ENCODE measurements around the gene DICER1.

The DICER1 gene

DNA sequence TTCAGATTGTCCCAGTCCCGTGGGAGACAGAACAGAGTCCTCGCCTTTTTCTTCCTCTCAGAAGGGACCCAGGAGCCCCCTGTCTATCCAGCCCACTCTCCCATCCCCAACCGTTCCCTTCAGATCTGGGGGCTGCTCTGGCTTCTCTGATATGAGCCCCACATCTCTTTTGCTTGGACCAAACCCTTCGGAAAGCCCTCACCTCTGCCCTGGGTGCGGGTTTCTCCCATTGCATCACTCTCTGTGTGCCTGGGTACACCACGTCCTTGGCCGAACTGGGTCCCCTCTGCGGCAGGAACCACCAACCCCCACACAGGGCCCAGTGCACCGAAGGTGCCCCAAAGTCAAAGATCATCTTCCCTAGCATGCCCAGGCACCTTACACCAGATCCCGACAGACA is 87.8 kb downstream of the DICER1 start:
- no peaks in the 10 kb centered on the region for H3K9me3 ChIP-seq
- H3K36me3 ChIP-seq (replicated peaks): no peaks in the 10 kb centered on the region
- H3K27me3 ChIP-seq (ENCODE audit: low read depth): no peaks in the 10 kb centered on the region
- DNase-seq (ENCODE audit: low spot score in 2 of 2): no peak
- in situ Hi-C loops (cut with MboI; ENCODE audit: low sequenced_read_pairs): no loop called here
- H3K4me1 ChIP-seq: no peaks in the 10 kb centered on the region
- no peak overlapping the region for H3K4me3 ChIP-seq

DNA sequence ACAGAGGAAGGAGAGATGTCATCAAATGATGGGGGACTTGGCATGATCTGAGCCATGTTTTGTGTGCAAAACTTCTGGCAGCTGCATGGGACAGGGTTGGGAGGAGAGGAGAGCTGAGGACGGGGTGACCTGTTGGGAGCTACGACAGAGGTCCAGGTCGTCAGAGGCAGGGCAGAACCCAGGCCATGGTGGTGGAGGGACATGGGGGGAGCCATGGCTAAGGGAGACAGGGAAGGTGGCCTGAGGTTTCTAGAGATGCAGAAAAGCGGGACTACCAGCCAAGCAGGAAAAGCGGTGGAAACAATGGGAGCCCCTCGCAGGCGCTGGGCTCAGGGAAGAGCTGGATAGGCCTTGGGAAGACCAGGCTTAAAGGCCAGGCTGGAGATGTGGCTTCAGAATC is 88.3 kb downstream of the DICER1 start:
- Histone ChIP-seq H3K27me3 (ENCODE audit: low read depth) (no peaks in the 10 kb centered on the region), H3K4me3 (no peak overlapping the region), H3K9me3 (no peaks in the 10 kb centered on the region), H3K4me1 (no peaks in the 10 kb centered on the region), H3K36me3 (replicated peaks) (no peaks in the 10 kb centered on the region)
- DNase-seq (ENCODE audit: low spot score in 2 of 2): no peak
- in situ Hi-C loops (cut with MboI; ENCODE audit: low sequenced_read_pairs): no loop called here

DNA sequence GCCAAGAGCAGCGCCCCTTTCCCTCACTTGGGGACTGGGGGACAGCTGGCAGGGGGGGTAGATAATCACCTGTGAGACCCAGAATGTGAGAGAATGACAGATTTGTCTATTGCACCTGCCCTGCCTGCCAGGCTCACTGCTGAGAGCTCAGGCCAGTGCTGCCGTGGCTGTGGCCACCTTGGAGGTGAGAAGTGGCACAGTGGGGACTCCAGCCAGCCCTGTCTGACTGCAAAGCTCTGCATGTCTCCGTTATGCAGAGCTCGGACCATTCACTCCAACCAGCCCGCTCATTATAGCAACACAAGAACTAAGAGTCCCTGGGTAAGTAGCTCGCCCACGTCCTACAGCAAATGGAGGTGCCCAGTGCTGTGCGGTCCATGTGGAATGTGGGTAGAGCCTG is 88.8 kb downstream of the DICER1 start:
- H3K27me3 ChIP-seq (ENCODE audit: low read depth): no peaks in the 10 kb centered on the region
- no peaks in the 10 kb centered on the region for H3K9me3 ChIP-seq
- in situ Hi-C loops (cut with MboI; ENCODE audit: low sequenced_read_pairs): no loop called here
- H3K4me1 ChIP-seq: no peaks in the 10 kb centered on the region
- no peak overlapping the region for H3K4me3 ChIP-seq
- no peak for DNase-seq (ENCODE audit: low spot score in 2 of 2)
- H3K36me3 ChIP-seq (replicated peaks): no peaks in the 10 kb centered on the region

DNA sequence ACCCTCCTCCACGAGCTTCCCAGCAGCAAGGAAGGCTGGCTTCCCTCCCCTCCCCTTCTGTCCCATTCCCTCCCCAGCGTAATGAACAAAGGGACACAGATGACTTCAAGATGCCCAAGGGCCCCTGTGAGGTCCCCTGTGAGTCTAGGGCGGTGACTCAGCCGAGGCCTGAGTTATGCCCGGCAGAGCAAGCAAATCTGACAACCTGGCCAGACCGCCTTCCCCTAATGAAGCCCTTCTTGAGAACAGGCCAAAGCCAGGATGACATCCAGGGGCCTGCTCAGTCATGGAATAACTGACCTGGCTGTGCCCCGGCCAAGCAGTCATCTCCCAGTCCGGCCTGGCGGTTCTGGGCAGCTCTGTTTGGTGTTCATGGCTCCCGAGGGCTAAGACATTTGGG is 89.2 kb downstream of the DICER1 start:
- no peaks in the 10 kb centered on the region for H3K9me3 ChIP-seq
- H3K27me3 ChIP-seq (ENCODE audit: low read depth): no peaks in the 10 kb centered on the region
- in situ Hi-C loops (cut with MboI; ENCODE audit: low sequenced_read_pairs): no loop called here
- no peak for DNase-seq (ENCODE audit: low spot score in 2 of 2)
- no peak overlapping the region for H3K4me3 ChIP-seq
- H3K36me3 ChIP-seq (replicated peaks): no peaks in the 10 kb centered on the region
- H3K4me1 ChIP-seq: no peaks in the 10 kb centered on the region

DNA sequence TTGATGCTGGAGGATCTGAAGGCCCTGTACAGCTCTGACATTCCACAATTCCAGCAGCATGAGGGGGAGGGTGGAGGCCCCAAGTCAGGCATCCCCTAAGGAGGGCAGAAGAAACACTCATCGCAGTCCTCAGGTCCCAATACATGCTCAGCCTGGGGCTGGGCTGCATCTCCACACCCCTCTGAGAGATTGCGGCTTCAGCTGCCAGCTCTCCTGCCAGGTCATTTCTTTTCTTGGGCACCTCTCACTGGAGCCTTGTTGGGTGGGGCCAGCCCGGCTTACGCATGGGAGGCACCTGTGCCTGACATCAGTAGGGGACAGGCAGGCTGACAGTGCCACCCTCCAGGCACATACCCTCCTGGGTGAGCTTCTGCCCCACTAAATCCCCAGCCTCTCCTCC is 89.8 kb downstream of the DICER1 start:
- Histone ChIP-seq H3K4me3 (no peak overlapping the region), H3K9me3 (no peaks in the 10 kb centered on the region), H3K4me1 (no peaks in the 10 kb centered on the region), H3K36me3 (replicated peaks) (no peaks in the 10 kb centered on the region), H3K27me3 (ENCODE audit: low read depth) (no peaks in the 10 kb centered on the region)
- DNase-seq (ENCODE audit: low spot score in 2 of 2): no peak
- in situ Hi-C loops (cut with MboI; ENCODE audit: low sequenced_read_pairs): no loop called here

DNA sequence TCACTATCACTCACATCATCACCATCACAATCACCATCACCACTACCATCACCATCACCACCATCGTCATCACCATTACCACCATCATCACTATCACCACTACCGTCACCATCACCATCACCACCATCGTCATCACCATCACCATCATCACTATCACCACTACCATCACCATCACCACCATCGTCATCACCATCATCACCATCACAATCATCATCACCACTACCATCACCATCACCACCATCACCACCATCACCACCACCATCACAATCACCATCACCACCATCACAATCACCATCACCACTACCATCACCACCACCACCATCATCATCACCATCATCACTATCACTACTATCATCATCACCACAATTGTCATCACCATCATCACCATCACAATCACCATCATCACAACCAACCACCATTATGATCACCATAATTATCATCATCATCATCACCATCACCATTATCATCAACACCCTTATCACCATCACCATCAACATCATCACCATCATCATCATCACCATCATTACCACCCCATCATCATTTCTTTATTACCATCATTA is 90.8 kb downstream of the DICER1 start:
- DNase-seq (ENCODE audit: low spot score in 2 of 2): no peak
- Histone ChIP-seq H3K9me3 (no peaks in the 10 kb centered on the region), H3K36me3 (replicated peaks) (no peaks in the 10 kb centered on the region), H3K4me3 (no peak overlapping the region), H3K4me1 (no peaks in the 10 kb centered on the region), H3K27me3 (ENCODE audit: low read depth) (no peaks in the 10 kb centered on the region)
- in situ Hi-C loops (cut with MboI; ENCODE audit: low sequenced_read_pairs): no loop called here

DNA sequence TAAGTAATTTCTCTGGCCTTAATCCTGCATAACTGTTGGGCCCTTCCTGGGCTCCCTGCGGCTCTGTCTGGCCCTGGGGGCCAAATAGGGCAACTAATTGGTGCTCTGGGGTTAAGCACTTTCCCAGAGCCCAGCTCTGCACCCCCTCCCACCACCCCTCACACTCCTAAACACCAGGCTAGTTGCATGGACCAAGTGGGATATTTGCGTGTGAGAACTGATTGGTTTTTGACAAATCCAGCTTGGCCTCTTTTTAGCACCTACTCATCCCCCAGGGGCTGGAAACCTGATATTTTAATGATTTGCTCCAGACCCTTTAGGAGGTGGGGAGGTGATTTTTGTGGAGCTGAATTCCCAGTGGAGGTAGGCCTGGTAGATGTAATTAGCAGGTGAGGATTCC is 91.9 kb downstream of the DICER1 start:
- H3K9me3 ChIP-seq: no peaks in the 10 kb centered on the region
- no peaks in the 10 kb centered on the region for H3K27me3 ChIP-seq (ENCODE audit: low read depth)
- H3K4me1 ChIP-seq: no peaks in the 10 kb centered on the region
- in situ Hi-C loops (cut with MboI; ENCODE audit: low sequenced_read_pairs): no loop called here
- no peak overlapping the region for H3K4me3 ChIP-seq
- H3K36me3 ChIP-seq (replicated peaks): no peaks in the 10 kb centered on the region
- DNase-seq (ENCODE audit: low spot score in 2 of 2): no peak

DNA sequence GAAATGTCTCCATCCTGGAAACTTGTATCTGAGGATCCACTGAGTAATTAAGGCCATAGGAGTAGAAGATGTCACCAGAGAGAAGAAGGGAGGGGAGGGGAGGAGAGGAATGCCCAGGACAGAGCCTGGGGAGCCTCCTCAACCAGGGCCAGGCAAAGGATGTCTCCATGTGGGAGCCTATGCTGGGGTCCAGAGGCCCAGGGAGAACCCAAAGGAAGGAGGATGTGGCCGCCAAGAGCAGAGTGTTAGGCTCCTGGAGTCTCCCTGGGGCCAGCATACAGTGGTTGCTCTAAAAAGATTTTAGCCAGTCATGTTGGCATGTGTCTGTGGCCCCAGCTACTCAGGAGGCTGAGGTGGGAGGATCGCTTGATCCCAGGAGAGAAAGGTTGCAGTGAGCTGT is 92.6 kb downstream of the DICER1 start:
- no peaks in the 10 kb centered on the region for H3K9me3 ChIP-seq
- H3K4me1 ChIP-seq: no peaks in the 10 kb centered on the region
- no peak for DNase-seq (ENCODE audit: low spot score in 2 of 2)
- no peaks in the 10 kb centered on the region for H3K27me3 ChIP-seq (ENCODE audit: low read depth)
- no peak overlapping the region for H3K4me3 ChIP-seq
- in situ Hi-C loops (cut with MboI; ENCODE audit: low sequenced_read_pairs): no loop called here
- no peaks in the 10 kb centered on the region for H3K36me3 ChIP-seq (replicated peaks)

DNA sequence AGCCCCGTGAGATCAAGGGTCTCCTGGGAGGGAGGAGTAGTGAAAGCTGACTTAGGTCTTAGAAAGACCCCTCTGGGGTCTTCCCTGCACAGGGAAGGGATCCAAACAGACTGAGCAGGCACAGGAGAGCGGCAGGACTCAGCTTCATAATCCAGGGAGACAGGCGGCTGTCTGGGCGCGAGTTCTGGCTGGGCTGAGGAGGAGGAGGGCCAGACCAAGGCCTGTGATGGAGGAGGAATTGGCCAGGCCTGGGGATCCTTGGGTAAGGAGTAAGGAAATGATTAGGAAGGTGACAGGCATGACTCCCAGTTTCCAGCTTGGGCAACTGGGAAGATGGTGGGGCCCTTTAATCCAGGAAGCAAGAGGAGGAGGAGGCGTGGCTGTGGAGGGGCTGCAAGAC is 93.1 kb downstream of the DICER1 start:
- Histone ChIP-seq H3K4me1 (no peaks in the 10 kb centered on the region), H3K9me3 (no peaks in the 10 kb centered on the region), H3K36me3 (replicated peaks) (no peaks in the 10 kb centered on the region), H3K27me3 (ENCODE audit: low read depth) (no peaks in the 10 kb centered on the region), H3K4me3 (no peak overlapping the region)
- DNase-seq (ENCODE audit: low spot score in 2 of 2): no peak
- in situ Hi-C loops (cut with MboI; ENCODE audit: low sequenced_read_pairs): no loop called here

DNA sequence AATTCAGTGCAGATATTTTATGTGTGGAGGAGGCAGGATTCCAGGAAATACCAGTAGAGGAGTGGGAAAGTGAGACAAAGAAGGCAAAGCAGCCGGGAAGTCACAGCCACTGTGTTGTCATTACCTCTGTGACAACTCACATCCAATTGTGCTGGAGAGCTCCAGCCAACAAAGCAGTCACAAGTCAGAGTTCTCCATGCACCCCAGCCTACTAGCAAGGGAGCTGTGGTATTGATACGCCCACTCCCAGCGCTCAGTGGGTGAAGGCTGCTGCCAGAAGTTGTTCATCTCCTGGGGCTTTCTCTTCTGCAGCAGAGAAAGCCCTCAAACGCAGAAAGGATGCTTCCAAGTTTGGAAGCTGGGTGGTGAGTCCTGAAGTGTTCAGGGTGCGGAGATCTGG is 93.9 kb downstream of the DICER1 start:
- Histone ChIP-seq H3K4me1 (no peaks in the 10 kb centered on the region), H3K4me3 (no peak overlapping the region), H3K27me3 (ENCODE audit: low read depth) (no peaks in the 10 kb centered on the region), H3K9me3 (no peaks in the 10 kb centered on the region), H3K36me3 (replicated peaks) (no peaks in the 10 kb centered on the region)
- no peak for DNase-seq (ENCODE audit: low spot score in 2 of 2)
- in situ Hi-C loops (cut with MboI; ENCODE audit: low sequenced_read_pairs): no loop called here

DNA sequence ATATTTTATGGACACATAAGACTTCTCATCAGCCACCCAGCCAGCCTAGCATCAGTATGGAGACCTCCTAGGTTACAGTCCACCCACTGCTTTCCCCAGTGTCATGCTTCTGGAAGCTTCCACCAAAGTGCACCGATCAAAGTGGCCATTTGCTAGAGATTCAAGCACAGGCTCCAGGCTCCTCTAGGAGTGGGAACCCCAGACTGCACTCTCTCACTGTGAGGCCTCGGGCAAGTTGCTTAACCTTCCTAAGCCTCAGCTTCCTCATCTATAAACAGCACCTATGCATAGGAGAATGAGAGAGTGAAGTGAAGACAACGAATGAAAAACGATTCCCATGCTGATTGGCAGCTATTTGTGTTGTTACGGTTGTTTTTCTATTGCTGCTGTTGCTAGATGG is 94.4 kb downstream of the DICER1 start:
- H3K4me1 ChIP-seq: no peaks in the 10 kb centered on the region
- no peaks in the 10 kb centered on the region for H3K27me3 ChIP-seq (ENCODE audit: low read depth)
- H3K4me3 ChIP-seq: no peak overlapping the region
- DNase-seq (ENCODE audit: low spot score in 2 of 2): no peak
- H3K36me3 ChIP-seq (replicated peaks): no peaks in the 10 kb centered on the region
- H3K9me3 ChIP-seq: no peaks in the 10 kb centered on the region
- in situ Hi-C loops (cut with MboI; ENCODE audit: low sequenced_read_pairs): no loop called here

DNA sequence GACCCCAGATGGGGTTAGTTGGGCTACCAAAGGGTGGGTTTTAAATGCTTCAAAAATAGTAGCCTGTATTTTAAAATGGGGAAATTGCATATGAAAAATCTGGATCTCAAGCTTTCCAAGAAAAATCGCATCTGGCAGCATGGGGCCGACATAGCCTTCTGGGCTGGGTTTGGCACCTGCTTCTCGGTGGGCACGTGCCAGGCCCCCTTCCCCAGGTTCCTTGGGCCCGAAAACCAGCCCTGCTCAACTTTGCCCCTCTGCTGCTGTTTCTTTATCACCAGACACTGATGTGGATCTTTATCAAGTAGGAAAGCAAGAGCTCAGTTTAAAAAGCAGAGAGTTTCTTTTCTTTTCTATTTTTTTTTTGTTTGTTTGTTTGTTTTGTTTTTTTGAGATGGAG is 95.1 kb downstream of the DICER1 start:
- in situ Hi-C loops (cut with MboI; ENCODE audit: low sequenced_read_pairs): no loop called here
- no peaks in the 10 kb centered on the region for H3K4me1 ChIP-seq
- H3K4me3 ChIP-seq: no peak overlapping the region
- H3K27me3 ChIP-seq (ENCODE audit: low read depth): no peaks in the 10 kb centered on the region
- no peak for DNase-seq (ENCODE audit: low spot score in 2 of 2)
- H3K36me3 ChIP-seq (replicated peaks): no peaks in the 10 kb centered on the region
- no peaks in the 10 kb centered on the region for H3K9me3 ChIP-seq

DNA sequence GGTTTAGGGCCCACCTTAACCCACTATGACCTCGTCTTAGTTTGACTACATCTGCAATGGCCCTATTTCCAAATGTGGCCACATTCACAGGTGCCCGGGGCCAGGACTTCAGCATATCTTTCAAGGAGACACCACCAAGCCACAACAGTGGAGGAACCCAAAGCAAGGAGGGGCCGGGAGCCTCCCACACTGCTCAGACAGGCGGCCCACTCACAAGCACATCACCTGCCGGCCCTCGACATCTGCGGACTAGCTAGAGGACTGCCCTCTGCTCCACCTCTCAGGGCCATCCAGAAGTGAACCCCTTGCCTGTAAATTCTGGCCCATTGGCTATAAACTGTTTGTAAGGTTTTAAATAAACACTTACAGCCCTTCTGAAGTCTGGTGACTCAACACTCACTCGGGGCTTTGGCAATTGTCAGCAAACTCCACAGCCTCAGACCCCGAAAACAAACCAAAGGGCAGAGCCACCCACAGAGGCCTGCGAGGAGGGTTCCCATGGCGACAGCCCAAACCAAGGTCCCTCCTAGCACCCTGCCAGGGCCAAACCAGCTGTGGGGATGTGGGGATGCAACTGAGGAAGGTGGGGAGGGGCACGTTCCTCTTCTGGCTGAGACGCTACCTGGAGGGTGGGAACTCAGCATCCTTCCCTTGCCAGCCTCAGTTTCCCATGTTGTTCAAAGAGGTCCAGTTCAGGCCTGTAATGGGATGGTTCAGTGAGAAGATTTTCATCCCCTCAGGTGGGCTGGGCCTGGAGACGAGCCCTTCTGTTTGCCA is 95.8 kb downstream of the DICER1 start:
- H3K4me1 ChIP-seq: no peaks in the 10 kb centered on the region
- in situ Hi-C loops (cut with MboI; ENCODE audit: low sequenced_read_pairs): no loop called here

DNA sequence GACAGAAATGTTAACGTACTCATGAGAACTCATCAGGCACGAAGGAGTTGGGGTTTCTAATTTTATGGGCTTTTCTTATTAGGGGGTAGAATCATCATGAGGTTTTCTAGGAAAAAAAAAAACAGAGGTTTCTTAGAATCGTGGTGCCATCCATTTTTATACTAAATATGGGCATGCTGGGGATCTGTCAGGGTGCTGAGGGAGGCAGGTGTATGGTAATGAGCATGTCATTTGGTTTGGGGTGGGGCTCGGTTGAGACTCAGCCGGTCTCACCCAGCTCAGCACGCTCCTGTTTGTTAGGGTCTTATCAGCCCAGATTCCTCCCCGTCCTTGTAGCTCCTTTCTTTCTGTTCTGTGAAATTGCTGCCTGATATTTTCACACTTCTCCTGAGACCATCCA is 98.2 kb downstream of the DICER1 start:
- in situ Hi-C loops (cut with MboI; ENCODE audit: low sequenced_read_pairs): no loop called here
- Histone ChIP-seq H3K4me1 (no peaks in the 10 kb centered on the region), H3K36me3 (replicated peaks) (no peaks in the 10 kb centered on the region), H3K9me3 (no peaks in the 10 kb centered on the region), H3K27me3 (ENCODE audit: low read depth) (no peaks in the 10 kb centered on the region), H3K4me3 (no peak overlapping the region)
- no peak for DNase-seq (ENCODE audit: low spot score in 2 of 2)

More for the DNA sequence above, 95.8 kb downstream of the DICER1 start:
- no peak for DNase-seq (ENCODE audit: low spot score in 2 of 2)
- H3K4me3 ChIP-seq: no peak overlapping the region
- H3K9me3 ChIP-seq: no peaks in the 10 kb centered on the region
- no peaks in the 10 kb centered on the region for H3K27me3 ChIP-seq (ENCODE audit: low read depth)
- H3K36me3 ChIP-seq (replicated peaks): no peaks in the 10 kb centered on the region

DNA sequence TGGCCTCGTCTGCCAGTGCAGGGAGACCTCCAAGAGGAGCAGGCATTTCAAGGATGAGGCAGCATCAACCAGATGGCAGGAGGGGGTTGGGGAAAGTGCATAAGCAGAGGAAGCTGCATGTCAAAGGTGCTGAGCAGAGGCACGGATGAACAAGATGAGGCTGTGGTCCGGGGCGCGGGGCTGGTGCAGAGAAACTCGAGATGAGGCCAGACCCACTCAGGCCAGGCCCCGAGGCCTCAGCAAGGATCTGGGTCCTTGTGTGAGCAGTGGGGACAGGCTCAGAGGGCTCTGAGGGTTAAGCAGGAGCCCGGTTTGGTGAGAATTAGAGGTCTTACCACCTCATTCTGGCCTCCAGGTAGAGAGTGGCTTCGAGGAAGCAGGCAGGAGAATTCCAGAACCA is 98.8 kb downstream of the DICER1 start:
- H3K36me3 ChIP-seq (replicated peaks): no peaks in the 10 kb centered on the region
- no peaks in the 10 kb centered on the region for H3K4me1 ChIP-seq
- H3K27me3 ChIP-seq (ENCODE audit: low read depth): no peaks in the 10 kb centered on the region
- H3K9me3 ChIP-seq: no peaks in the 10 kb centered on the region
- H3K4me3 ChIP-seq: no peak overlapping the region
- DNase-seq (ENCODE audit: low spot score in 2 of 2): no peak
- in situ Hi-C loops (cut with MboI; ENCODE audit: low sequenced_read_pairs): no loop called here

Measured in HAP-1 (cell line).